GM19351 (cell line): ENCODE data around the gene LHX3.
"Not testable (repeated sequence)": the region's sequence is repeated elsewhere in the genome, so short reads cannot be mapped to it uniquely, and the experiment has no call there.

Experiments
- ATAC-seq: cut with Tn5 transposase; IDR thresholded peaks from one replicate; pipeline ENCODE4 v1.9.1; 2021; ENCODE audit warnings: mild to moderate bottlenecking, moderate library complexity; ENCODE audit not compliant: unreplicated experiment

The LHX3 gene

GRCh38 chr9:136242248-136242647 lies 37.3 kb upstream of the LHX3 start:
- no peak for ATAC-seq

GRCh38 chr9:136241542-136241941 lies 36.6 kb upstream of the LHX3 start:
- ATAC-seq = no peak

GRCh38 chr9:136240941-136241340 lies 36.0 kb upstream of the LHX3 start:
- ATAC-seq = no peak

GRCh38 chr9:136239983-136240330 lies 35.0 kb upstream of the LHX3 start:
- ATAC-seq = no peak

GRCh38 chr9:136239135-136239982 lies 34.4 kb upstream of the LHX3 start:
- no peak for ATAC-seq

GRCh38 chr9:136238342-136238732 lies 33.4 kb upstream of the LHX3 start:
- ATAC-seq = no peak

GRCh38 chr9:136237486-136238341 lies 32.8 kb upstream of the LHX3 start:
- ATAC-seq = no peak

GRCh38 chr9:136236471-136237410 lies 31.8 kb upstream of the LHX3 start:
- not testable (repeated sequence) for ATAC-seq

GRCh38 chr9:136235709-136236455 lies 31.0 kb upstream of the LHX3 start:
- ATAC-seq = no peak

GRCh38 chr9:136235171-136235570 lies 30.2 kb upstream of the LHX3 start:
- no peak for ATAC-seq

GRCh38 chr9:136234597-136234996 lies 29.7 kb upstream of the LHX3 start:
- ATAC-seq = no peak

- no peak for ATAC-seq
Measured at GRCh38 chr9:136233868-136234267, 28.9 kb upstream of the LHX3 start.

- no peak for ATAC-seq
Measured at GRCh38 chr9:136233411-136233810, 28.5 kb upstream of the LHX3 start.

GRCh38 chr9:136232969-136233368 lies 28.0 kb upstream of the LHX3 start:
- ATAC-seq = no peak

- no peak for ATAC-seq
Measured at GRCh38 chr9:136231478-136232297, 26.8 kb upstream of the LHX3 start.

GRCh38 chr9:136230773-136231172 lies 25.8 kb upstream of the LHX3 start:
- no peak for ATAC-seq

- no peak for ATAC-seq
Measured at GRCh38 chr9:136230365-136230764, 25.4 kb upstream of the LHX3 start.

- ATAC-seq = no peak
Measured at GRCh38 chr9:136229096-136230065, 24.5 kb upstream of the LHX3 start.
